GM21619 (cell line): ENCODE data around the gene LHX3.

Source experiments
- ATAC-seq: cut with Tn5 transposase; IDR thresholded peaks from one replicate; pipeline ENCODE4 v1.9.1; 2021; ENCODE audit not compliant: unreplicated experiment

Gene LHX3

DNA sequence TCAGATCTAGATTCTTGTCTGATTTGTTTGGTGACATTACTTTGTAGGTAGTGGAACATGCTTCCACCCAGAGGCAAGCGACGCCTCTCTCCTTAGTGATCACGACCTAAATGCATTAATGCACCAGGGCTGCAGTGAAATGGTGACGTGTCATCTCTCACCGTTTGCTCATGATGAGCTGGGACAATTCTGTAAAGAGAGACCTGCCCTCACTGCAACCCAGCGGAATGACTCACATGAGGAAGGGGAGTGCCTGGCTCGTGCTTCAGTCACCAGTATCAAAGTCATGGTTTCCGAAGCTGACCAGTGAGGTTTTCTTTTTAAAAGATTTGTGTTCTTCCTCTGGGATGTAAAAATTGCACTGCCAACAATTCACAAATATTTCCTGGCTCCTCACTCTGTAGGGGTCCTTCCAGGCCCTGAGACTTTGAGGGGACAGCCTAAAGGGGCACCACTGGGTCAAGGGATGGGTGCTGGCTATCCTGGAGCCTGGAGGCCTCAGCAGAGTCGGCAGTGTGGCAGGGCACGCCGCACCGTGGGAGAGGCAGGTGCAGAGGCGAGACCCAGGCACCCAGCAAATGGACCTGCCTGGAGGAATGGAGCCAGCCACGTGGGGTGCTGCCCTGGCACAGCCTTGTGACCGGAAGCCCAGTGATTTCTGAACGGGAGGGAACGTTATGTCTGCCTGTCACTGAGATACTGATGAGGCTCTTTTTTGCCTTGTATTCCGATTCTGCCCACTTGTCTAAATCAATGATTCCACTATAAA is 23.4 kb upstream of the LHX3 start:
- no peak for ATAC-seq

DNA sequence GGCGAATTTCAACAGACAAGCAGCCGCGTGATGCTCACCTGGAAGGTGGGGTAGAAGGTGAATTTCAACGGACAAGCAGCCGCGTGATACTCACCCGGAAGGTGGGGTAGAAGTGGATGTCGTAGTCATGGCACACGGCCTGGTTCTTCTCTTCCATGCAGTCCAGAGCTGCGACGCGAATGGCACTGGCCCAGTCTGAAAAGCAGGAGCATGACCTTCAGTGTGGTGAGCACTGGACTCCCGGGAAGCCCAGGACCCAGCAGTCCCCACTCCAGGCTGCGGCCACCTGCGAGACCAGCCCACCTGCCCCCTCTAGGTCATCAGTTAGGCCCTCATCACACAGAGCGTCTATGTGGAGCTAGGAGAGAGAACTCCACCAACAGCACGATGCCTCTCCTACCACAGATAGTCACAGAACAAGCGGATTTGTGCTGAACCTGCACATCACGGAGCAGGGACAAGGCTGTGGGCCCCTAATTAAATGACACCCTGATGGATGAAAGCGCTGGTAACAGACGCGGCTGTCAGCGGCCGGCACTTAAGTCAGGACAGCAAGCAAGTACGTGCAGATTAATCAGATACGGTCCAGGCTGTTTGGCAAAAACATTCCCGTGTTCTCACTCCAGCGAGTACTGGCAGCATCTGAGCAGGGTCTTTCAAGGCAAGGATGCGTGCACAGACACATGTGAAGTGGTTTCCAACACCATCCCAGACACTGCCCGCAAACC is 21.9 kb upstream of the LHX3 start:
- no peak for ATAC-seq

DNA sequence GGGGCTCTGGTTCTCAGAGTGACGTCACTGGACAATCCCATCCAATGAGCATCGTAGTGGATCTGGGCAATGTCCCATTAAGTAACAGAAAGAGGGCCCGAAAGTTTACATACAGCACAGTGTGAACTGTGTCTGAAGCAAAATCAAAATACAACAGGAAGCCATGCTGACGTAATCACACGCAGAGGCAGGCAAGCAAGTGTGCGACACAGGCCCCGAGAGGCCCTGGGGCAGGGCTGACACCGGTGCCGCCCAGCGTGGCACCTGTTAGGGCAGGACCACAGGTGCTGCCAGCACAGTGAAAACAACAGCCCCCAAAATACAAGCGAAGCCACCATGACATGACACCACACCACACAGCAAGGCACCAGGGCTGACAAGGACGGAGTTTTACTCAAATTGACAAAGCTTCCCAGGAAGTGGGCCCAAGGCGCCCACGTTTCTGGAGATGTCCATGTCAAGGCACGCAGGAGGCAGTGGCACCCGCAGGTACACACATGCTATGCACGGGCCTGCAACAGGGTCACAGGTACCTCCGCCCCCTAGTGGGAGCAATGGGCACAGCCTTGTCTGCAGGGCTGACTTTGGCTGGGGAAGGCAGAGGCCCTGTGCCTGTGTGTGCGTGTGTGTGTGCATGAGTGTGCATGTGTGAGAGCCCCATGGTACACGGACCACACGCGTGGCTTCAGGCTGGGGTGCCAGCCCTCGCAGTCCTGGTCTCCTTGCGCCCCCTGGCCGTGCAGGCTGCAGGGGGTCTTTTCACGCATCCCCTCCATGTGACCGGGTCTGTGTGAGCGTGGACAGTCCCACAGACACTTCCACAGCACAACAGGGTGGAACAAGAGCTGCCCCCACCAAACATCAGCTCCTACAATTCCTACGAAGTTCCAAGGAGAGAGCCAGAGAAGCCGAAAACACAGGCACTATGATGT is 21.1 kb upstream of the LHX3 start:
- ATAC-seq: peak; percentile 60

DNA sequence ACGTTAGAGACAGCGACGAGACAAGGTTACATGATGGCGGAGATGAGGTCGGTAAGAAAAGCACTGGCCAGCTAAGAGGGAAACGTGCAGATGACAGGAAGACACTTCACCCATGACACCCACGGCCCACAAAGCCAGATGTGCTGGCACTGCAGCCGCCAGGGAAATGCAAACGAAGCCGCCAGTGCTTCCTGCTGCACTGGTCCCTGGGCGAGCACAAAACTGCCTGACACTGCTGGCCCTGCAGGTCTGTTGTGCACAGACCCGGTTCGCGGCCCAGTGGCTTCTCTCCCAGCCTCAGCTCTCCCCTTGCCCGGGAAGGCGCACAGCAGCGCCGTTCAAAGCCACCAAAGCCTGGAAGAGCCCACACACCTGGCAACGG is 20.4 kb upstream of the LHX3 start:
- peak; percentile 51 for ATAC-seq

DNA sequence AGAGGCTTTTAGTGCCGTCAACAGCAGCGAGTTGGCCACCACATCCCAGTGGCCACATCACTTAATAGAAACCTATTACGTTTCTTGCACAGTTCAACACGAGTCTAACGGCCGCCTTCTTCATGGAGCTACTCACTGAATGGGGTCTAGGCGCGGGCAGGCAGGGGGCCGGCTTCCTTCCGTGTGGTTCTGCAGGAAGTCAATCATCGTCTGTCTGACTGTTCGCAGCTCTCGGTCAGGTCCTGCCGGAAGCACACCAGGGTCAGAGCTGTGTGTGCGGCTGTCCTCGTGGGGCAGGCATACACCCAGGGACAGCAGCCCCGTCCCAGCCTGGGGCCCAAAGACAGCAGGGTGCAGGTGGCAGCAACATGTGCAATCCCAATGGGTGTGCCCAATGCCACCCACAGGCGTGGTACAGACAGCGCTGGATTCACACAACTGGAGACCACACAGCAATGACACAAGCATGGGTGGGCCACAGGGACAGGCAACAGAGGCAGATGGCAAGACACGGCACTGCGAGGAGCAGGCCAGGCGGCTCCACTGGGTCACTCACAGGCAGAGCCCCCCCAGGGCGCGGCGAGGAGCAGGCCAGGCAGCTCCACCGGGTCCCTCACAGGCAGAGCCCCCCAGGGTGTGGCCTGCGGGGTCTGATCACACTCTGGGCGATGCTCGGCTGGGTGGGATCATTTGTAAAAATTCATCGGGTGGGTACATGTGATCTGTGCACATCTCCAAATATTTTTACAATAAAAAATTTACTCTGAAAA is 19.1 kb upstream of the LHX3 start:
- no peak for ATAC-seq

DNA sequence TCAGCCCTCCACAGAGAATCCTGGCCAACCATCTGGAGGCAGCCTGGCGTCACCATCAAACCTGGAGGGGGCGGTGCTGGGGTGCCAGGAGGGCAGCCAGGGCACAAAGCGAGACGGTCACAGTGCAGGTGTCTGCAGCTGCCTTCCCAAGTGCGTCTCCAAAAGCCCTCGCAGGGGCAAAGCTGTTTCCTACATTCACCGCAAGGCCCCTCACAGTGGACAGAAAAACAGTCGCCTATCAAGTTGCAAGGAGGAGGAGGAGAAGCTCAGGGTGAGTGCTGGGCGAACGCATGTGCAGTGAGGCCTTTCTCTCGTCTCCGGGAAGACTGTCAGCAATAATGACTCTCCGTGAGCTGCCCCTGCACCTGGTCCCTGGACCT is 18.0 kb upstream of the LHX3 start:
- ATAC-seq: no peak

DNA sequence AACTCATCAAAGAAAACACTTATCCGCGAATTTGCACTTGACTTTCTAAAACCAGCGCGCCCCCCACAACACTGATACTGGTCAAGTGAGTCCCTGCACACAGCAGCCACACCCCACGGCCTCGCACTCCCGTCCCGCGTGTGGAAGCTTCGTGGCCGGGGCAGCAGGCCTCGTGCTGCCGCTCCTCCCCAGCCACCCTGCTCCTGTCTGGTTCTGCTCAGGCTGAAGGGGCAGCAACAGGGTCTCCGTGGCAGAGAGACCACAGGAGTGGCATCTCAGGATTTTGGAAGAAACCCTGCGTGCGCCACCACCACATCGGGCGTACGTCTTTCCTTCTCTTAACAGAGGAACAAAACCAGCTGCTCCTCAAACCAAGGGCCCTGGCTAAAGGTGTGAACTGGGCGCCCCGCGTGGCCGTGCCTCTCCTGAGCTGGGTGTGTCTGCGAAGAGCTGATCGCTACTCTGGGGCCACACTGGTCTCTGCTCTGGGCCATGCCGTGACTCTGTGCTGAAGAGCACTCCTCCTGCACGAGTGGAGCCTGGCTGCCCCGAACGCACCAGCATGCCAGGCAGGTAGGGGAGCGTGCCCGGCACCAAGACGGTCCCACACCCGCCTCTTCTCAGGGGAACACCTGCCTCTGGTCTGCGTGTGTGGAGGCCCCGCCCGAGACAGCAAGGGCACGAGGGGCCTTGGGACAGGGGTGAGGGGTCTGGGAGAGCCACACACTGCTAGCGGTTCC is 17.4 kb upstream of the LHX3 start:
- no peak for ATAC-seq

DNA sequence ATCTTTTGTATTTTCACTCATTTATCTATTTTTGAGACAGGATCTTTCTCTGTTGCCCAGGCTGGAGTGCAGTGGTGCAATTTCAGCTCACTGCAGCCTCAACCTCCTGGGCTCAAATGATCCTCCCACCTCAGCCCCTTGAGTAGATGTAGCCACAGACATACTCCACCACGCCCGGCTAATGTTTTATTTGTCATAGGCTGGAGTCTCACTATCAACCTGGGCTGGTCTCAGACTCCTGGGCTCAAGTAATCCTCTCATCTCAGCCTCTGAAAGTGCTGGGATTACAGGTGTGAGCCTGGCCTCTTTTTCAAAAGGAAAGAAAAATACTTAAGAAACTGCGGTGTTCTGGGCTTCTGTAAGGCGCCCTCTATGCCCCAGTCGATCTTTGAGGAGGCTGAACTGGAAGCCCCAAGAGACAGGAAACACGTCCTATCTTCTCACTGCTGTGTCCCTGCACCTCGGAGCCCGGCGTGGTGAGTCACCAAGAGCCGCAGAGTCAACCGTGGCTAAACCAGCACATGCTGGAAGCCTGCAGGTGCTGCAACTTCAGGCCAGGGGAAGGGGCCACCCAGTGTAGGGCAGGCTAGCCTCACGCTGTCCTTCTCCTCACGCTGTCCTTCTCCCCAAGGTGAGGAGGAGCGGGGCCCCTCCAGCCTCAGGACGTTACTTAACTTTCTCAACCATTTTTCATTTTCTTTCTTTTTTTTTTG is 15.2 kb upstream of the LHX3 start:
- ATAC-seq: no peak

DNA sequence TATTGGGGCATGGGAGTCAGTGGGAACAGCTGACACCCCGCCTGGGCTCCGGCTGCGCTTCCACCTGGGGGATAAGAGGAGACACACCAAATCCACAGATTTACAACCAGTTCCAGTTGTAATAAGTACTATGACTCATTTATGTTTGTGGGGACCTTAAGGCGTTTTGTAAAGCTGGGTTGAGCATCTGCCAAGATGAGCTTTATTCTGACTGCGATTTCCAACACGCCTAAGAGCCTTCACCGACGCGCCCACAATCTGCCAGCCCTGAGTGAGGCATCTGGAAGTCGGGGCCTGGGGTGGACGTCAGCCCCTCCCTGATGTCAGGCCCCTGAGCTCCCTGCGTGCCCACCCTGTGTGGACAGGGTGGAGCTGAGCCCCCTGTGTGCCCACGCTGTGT is 14.3 kb upstream of the LHX3 start:
- ATAC-seq: no peak

DNA sequence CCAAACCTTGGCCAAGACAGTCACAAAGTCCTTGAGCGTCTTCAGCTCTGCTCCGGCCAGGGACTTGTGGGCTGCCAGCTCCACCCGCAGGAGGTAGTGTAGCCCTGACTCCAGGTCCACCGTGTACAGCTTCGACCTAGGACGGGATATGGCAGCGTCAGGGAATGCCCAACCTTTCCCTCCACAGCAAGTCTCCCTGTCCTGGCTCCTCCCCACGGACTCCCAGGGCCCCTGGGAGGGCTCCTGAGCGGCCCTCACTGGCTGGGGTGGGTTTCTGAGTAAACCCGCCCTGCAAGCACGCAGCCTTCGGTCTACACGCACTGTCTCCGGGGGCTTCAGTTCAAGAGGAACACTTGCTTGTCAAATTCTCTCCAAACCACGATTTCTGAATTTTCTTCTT is 13.7 kb upstream of the LHX3 start:
- no peak for ATAC-seq

DNA sequence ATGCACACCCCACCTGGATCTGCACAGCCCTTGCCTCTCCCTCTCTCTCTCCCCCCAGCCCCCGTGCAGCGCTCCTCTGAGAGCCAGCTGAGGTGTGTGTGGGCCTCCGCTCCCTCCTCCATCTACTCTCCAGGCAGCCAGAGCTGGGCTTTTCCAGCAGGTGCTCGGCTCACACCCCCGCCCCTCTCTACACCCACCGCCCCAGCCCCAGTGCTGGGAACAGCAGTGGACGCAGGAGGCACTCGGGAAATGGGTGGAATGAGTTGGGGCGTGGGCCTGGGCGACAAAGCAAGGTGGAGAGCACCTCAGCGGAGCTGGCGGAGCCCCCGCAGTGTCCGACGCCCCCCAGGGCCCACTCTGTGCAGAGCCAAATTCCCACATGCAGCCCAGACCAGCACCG is 13.3 kb upstream of the LHX3 start:
- no peak for ATAC-seq

DNA sequence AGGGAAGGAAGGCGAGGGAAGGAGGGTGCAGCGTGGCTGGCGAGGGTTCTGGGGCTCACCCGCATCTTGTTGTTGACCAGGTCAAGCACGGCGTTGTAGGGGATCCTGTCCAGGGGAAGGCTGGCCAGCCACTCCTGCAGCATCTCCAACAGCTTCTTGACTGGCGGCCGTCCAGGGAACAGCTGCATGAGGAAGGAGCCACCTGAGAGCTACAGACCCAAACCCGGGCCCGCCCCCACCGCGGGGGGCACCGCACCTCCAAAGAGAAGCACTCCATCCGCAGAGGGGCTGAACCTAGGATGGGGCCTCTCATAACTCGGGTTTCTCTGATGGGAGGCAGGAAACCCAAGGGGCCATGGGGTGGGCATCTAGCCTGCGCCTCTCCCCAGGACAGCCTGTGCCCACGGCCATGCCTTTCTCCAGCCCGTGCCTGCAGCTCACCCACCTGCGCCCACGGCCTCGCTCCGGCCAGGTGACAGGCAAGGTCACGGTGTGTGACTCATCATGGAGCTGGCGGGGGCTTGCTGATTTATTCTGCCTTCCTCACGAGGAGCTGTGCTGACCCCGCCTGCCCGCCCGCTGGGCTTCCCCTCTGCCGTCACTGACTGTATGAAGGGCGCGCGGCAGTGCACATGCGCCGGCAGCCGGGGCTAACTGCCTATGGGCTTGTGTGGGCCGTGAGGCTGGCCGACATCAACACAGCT is 11.8 kb upstream of the LHX3 start:
- no peak for ATAC-seq

DNA sequence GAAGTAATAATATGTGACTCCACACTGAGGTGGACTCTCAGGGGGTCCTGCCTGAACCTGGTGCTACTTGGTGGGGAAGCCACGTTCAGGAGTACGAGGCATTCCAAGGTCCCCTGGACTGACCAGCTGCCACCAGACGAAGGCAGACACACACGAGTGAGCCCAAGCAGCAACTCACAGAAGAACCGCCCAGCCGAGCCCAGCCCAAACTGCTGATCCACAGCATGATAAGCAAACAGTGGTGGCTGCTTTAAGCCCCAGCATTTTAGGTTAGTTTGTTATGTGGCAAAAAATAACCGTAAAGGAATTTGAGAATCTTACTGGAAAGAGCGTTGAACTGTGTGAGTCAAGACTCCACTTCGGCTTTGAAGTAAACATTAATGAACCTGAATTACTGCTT is 8.8 kb upstream of the LHX3 start:
- ATAC-seq: no peak

DNA sequence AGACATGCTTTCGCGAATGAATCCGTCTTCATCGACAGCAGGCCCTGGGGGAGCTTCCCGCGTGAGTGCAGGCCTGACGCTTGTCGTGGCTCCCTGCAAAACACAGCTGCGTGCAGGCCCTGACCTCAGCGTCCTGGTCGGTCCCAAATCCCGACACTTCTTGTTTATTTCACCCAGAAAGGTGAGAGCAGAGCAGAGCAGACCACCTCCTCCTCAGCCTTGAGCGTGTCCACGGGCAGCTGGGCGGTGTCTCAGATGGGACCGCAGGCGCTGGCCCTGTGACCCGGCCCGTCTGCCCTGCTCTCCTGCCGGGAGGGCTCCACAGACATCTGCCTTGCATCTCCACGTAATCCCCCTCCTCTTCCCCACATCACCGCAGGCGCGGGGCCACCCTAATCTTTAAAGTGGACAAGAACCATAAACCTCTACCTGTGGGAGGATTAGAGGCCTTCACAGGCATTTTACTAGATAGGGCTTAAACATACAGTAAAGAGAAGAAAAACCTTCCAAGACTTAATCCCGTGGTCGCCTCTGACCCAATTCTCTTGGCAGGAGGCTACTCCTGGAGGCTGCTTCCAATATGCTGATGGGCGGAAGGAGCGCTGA is 7.5 kb upstream of the LHX3 start:
- ATAC-seq: no peak

DNA sequence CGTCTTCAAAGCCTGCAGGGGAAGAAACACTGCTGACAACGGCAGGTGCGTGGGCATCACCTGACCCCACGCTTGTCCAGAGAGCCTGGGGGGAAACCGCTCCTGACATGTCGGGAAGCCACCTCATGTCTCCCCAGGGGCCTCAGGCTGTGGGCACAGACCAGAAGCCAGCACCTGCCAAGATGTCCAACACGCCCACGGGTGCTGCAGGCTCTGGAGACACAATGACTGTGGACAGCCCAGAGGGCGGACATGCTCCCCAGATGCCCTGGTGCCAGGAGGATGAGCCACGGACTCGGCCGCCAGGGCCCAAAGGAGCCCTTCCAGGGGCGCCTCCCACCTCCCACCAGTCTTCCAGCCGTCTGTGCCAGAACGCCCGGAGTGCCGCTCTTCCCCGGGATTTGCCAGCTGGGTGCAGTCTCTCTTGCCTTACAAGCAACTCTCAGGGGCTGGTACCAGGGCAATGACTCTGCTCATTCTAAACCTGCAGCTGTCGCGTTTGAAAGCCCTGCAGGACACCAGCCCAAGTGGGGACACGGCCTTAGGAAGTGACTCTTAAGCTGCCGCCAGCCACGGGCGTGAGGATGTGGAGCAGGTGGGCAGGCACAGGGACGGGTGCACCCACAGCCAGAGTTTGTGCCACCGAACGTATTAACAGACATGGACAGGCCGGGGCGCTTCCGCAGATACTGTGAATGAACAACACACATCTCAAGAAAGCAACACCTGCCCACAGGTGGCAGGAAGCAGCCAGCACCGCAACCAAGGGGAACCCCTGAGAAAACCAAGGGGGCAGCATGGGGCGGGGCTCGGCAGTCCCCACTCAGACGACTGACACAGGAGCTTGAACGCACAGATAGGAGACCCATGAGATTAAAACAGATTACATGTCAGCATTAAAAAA is 6.8 kb upstream of the LHX3 start:
- no peak for ATAC-seq

DNA sequence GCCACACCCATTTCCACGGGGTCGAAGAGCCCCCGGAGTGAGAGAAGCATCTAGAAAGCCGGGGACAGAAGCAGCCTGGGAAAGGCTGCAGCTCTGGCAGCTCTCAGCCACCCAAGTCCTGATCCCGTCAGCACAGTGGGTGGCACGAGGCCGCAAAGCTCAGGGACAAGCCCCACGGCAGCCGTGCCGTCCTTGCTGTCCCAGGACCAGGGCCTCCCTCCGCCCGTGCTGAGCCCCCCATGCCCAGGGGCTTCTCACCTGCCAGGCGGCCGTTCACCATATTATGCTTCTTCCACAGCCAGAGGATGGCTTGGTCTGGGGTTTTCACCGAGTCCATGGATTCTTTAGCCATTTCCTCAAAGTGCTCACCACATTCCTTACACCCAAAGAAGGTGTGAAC is 6.1 kb upstream of the LHX3 start:
- no peak for ATAC-seq

DNA sequence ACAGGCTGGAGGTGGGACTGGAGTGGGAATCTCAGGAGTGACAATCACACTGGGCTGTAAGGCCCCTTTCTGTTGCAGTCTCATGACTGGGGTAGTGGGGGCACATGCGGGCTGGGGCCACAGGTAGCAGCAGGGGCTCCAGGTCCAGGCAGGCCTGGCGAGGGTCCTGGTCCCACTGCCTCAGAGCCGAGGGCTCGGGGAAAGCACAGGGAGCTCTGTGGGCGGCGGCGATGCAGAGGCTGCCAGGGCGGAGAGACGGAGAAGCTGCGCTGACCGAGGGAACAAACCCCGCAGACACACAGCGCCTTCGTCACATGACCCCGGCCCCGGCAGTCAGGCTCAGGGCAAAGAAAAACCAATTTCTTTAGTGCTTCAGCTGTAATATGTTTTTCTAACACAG is 5.3 kb upstream of the LHX3 start:
- ATAC-seq: no peak

DNA sequence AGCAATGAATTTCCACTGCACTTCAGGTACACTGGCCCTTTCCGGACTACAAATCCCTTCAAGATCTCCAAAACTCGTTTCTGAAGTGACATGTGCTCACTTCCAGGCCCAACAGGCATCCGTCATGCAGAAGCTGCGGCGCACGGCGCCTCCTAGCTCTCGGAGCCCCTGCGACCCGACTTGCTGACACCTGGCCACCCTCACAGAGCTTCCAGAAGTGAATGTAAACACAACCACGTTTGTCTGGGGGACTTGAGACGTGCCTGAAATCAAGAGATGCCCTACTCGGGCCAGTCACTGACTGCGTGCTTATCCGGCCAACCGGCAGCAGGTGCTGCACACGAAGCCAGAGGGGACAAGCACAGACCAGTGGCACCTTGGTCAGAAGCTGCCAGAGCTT is 4.9 kb upstream of the LHX3 start:
- ATAC-seq: no peak
